ENCODE results near the gene TIAM1.

Gene TIAM1

DNA sequence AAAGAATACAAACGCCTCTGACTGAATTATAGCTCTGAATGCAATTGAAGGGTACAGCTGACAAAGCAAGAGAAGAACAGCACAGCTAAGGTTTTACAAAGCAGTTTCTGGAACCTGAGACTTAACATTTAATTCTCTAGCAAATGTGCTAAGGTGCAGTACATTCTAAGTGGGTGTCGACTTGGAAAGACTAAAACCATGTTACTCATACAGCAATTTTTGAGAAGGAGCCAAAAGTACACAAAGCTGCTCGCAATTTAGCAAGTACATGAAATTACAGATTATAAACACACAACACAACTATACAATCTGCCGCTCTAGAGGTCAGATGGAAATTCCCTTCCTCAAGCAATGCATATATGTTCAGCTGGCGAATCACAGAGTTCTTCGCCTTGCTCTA, 121.9 kb downstream of the TIAM1 start:
- peak; percentile 82 for DNase-seq (ENCODE audit: low read depth)
- no peak overlapping the region for H3K4me3 ChIP-seq (ENCODE audit: control insufficient read depth, low read depth, low read length)
- TF ChIP-seq, protein P1, sequence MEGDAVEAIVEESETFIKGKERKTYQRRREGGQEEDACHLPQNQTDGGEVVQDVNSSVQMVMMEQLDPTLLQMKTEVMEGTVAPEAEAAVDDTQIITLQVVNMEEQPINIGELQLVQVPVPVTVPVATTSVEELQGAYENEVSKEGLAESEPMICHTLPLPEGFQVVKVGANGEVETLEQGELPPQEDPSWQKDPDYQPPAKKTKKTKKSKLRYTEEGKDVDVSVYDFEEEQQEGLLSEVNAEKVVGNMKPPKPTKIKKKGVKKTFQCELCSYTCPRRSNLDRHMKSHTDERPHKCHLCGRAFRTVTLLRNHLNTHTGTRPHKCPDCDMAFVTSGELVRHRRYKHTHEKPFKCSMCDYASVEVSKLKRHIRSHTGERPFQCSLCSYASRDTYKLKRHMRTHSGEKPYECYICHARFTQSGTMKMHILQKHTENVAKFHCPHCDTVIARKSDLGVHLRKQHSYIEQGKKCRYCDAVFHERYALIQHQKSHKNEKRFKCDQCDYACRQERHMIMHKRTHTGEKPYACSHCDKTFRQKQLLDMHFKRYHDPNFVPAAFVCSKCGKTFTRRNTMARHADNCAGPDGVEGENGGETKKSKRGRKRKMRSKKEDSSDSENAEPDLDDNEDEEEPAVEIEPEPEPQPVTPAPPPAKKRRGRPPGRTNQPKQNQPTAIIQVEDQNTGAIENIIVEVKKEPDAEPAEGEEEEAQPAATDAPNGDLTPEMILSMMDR (conservative IDR thresholded peaks at IDR 0.05; ENCODE audit: control insufficient read depth, insufficient read depth, low read depth, low read length), result no peak

DNA sequence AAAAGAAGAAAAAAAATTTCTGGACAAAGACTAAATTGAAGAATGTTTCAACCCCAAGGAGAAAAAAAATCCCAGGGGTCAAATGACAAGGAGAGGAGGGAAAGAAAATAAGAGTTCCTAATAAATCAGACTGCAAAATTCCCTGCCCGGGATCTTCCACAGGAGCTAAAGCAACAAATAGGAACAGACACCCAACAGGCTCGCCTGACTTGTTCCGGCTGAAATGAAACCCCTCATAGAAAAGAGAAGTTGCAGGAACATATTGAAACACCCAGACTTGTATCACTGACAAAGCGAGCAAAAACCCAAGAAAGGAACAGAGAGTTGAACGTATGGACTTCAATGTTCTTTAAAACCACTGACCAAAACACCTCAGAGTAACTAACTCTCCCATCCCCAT, 123.0 kb downstream of the TIAM1 start:
- H3K4me3 ChIP-seq (ENCODE audit: control insufficient read depth, low read depth, low read length), result no peak overlapping the region
- no peak for DNase-seq (ENCODE audit: low read depth)
- TF ChIP-seq, protein P1 (conservative IDR thresholded peaks at IDR 0.05; ENCODE audit: control insufficient read depth, insufficient read depth, low read depth, low read length), result no peak

DNA sequence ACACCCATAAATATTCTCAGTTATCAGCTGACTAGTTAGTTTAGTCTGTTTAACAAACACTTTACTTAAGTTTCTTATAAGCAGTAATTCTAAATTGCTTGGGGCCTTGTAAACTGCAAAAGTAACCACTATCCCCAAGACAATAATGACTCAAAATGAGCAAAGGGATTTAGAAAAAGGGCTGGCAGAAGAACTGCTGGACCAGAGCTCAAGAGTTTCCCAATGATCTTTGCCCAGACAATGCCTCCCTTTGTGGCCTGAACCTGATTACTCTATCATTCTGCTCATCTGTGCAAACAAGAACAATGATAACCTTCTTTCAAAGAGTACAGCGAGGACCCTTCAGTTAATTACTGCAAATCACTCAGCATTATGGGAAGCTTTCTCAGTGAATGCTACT, 123.5 kb downstream of the TIAM1 start:
- TF ChIP-seq, protein P1 (conservative IDR thresholded peaks at IDR 0.05; ENCODE audit: control insufficient read depth, insufficient read depth, low read depth, low read length), result no peak
- peak; percentile 87 for DNase-seq (ENCODE audit: low read depth)
- H3K4me3 ChIP-seq (ENCODE audit: control insufficient read depth, low read depth, low read length), result no peak overlapping the region

DNA sequence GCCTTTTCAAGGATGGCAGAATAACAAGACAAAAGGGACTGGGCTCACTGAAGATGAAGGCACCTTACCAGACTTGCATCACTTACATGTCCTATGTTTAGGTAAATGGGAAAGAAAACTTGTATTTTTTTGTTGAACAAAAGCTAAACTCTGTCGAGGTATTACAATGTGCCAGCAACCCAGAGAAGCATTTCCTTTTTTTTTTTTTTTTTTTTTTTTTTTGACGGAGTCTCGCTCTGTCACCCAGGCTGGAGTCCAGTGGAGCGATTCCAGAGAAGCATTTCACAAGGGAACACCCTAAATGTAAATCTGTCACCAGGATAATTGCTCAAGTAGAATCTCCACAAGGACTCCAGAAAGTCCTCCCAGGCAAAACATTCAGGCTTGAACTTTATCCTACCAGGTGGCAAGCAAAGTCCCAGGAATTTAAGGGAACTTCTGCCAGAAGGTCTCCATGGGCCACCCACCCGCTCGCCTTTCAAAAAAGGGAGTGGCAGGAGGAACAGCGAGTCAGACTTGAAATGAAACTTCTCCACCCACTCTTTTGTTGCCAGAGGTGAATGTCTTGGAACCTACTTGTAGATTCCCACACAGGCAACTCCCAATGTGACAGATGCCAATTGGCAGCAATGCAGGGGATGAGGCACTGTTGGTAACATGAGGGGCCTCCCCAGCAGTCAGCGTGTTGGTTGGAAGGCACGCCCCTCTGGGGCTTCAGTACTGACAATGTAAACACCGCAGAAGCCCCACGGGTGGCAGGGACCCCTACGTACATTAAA, 125.0 kb downstream of the TIAM1 start:
- peak; percentile 93 for DNase-seq (ENCODE audit: low read depth)
- TF ChIP-seq, protein P1 (conservative IDR thresholded peaks at IDR 0.05; ENCODE audit: control insufficient read depth, insufficient read depth, low read depth, low read length), result no peak
- H3K4me3 ChIP-seq (ENCODE audit: control insufficient read depth, low read depth, low read length), result no peak overlapping the region

DNA sequence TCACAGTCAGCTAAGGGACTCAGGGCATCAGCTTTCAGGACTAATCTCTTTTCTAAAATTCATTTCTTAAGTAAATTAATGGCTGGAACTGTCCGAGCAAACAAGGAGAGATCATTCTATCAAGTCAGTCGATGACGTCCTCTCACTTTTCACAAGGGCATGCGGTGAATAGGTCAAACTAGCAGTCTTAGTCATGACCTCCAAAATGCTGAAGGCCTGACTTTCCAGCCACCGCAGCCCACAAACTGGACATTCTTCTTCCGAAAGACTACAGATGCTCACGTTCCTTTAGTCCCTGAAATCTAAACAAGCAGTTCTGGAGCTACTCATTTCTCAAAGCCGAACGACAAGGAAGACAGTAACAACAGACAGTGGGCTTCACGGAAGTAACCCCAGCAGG, 127.9 kb downstream of the TIAM1 start:
- H3K4me3 ChIP-seq (ENCODE audit: control insufficient read depth, low read depth, low read length), result no peak overlapping the region
- TF ChIP-seq, protein P1 (conservative IDR thresholded peaks at IDR 0.05; ENCODE audit: control insufficient read depth, insufficient read depth, low read depth, low read length), result no peak
- no peak for DNase-seq (ENCODE audit: low read depth)

DNA sequence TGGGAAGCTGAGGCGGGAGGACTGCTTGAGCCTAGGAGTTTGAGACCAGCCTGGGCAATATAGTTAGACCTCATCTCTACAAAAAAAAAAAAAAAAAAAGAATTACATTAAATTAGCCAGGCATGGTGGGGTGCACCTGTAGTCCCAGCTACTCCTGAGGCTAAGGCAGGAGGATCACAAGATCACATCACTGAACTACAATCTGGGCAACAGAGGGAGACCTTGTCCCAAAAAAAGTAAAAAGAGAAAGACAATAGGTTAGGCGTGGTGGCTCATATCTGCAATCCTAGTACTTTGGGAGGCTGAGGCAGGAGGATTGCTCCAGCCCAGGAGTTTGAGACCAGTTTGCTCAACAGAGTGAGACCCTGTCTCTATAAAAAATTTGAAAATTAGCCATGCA, 130.3 kb downstream of the TIAM1 start:
- DNase-seq (ENCODE audit: low read depth), result no peak
- TF ChIP-seq, protein P1 (conservative IDR thresholded peaks at IDR 0.05; ENCODE audit: control insufficient read depth, insufficient read depth, low read depth, low read length), result no peak
- H3K4me3 ChIP-seq (ENCODE audit: control insufficient read depth, low read depth, low read length), result no peak overlapping the region
